Bronchial epithelial cell (primary cell): Measurements from ENCODE around the gene ZNF219. TPM values are rescaled to one million over a fixed set of nuclear protein-coding genes. Genes with fewer than 3 reads are reported as not detected.

Experiments used
- DNase-seq: peaks from one replicate; pipeline ENCODE4 v3.0.0-alpha.2; 2010; ENCODE audit warnings: low read depth
- FAIRE-seq: peaks from 2 replicates; lab custom pipeline; 2011; peaks lifted over from hg19 to GRCh38; lab: Jason Lieb, UNC
- H3K27me3 ChIP-seq: 2 replicates; pipeline ENCODE4 v1.5.1; 2011; ENCODE audit warnings: low read length; ENCODE audit not compliant: control insufficient read depth, insufficient read depth
- H3K36me3 ChIP-seq: 2 replicates; pipeline ENCODE4 v1.5.1; 2011; ENCODE audit warnings: low read length; ENCODE audit not compliant: control insufficient read depth, insufficient read depth
- H3K4me3 ChIP-seq: 2 replicates; pipeline ENCODE4 v1.5.1; 2011; ENCODE audit warnings: mild to moderate bottlenecking, low read depth, low read length, control low read depth
- total RNA-seq: library from RNA; depleted of rRNA; stranded (reverse); fragments of >200 nt; gene quantifications from 2 replicates; pipeline ENCODE4 v1.2.1, GENCODE V29; 2014
- TF ChIP-seq, protein P1 (sequence below): IDR thresholded peaks from 2 replicates; pipeline ENCODE4 v1.5.1; 2011; ENCODE audit warnings: mild to moderate bottlenecking, moderate library complexity, low read length, control low read depth, inconsistent platforms; ENCODE audit not compliant: insufficient read depth, severe bottlenecking

The ZNF219 gene
- total RNA-seq, result 7.8 and 8.2 TPM in 2 replicates

DNA sequence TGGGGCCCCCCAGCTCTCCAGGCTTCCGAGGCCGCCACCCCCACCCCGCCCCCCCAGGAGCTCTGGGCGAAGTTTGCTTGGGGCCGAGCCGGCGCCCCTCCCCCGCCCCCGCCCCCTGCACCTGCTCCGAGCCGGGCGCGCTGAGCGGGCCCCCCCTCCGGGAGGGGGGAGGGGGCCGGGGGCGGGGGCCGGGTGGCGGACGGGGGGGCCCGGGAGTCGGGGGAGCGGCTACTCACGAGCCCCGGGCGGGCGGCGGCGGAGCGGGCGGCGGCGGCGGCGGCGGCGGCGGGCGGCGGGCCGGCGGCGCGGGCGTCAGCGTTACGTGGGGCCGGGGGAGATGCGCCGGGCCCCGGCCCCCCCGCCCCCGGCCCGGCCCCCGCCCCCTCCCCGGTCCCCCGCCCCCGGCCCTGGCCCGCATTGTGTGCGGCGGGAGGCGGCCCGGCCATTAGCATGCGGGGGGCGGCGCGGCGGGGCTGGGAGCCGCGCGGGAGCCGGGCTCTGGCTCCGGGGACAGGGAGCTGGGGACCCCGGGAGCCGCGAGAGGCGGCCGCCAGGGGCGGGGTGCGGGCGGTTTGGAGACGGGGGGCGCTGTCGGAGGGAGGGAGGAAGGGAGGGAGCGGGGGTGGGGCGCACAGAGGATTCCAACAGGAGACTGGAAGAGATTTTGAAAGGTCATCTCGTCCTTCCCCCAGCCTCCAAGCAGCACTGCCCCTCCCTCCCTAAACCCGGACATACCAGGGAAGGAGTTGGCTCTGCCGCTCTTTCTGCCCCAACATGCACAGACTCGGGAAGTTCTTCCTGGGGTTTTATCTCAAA, at the start of gene ZNF219:
Gene ZNF219, minus strand, starts transcription at position 580 of the 816 bp plus-strand sequence. CDS start 5,064 bp downstream, outside the sequence.
- peak; percentile 82 for DNase-seq
- FAIRE-seq, result no peak
- H3K27me3 ChIP-seq, result no peaks in the 10 kb centered on the region
- TF ChIP-seq, protein P1, sequence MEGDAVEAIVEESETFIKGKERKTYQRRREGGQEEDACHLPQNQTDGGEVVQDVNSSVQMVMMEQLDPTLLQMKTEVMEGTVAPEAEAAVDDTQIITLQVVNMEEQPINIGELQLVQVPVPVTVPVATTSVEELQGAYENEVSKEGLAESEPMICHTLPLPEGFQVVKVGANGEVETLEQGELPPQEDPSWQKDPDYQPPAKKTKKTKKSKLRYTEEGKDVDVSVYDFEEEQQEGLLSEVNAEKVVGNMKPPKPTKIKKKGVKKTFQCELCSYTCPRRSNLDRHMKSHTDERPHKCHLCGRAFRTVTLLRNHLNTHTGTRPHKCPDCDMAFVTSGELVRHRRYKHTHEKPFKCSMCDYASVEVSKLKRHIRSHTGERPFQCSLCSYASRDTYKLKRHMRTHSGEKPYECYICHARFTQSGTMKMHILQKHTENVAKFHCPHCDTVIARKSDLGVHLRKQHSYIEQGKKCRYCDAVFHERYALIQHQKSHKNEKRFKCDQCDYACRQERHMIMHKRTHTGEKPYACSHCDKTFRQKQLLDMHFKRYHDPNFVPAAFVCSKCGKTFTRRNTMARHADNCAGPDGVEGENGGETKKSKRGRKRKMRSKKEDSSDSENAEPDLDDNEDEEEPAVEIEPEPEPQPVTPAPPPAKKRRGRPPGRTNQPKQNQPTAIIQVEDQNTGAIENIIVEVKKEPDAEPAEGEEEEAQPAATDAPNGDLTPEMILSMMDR, result peak; percentile 2
- H3K4me3 ChIP-seq, result peak within 1 kb of the TSS; percentile 50
- no peaks in the 10 kb centered on the region for H3K36me3 ChIP-seq

DNA sequence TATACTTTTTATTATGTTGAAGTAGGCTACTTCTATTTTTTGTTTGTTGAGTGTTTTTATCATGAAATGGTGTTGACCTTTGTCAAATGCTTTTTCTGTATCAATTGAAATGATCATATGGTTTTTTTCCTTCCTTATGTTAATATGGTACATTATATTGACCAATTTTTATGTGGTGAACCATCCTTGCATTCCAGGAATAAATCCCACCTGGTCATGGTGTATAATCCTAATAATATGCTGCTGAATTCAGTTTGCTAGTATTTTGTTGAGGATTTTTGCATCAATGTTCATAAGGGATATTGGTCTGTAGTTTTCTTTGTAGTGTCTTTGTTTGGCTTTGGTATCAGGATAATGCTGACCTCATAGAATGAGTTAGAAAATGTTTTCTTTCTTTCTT, 47.0 kb upstream of the ZNF219 start:
- no peak for DNase-seq
- Histone ChIP-seq H3K36me3 (no peaks in the 10 kb centered on the region), H3K27me3 (no peaks in the 10 kb centered on the region), H3K4me3 (no peak overlapping the region)
- TF ChIP-seq, protein P1, result no peak
- no peak for FAIRE-seq

DNA sequence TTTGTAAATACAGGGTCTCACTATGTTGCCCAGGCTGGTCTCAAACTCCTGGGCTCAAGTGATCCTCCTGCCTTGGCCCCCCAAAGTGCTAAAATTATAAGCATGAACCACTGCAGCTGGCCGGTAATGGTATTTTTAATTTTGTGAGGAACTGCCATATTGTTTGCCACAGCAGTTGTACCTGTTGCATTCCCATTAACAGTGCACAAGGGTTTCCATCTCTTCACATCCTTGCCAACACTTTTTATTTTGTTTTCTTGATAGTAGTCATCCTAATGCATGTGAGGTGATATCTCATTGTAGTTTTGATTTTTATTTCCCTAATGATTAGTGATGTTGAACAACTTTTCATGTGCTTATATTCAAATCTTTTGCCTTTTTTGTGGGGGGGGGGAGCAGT, 43.9 kb upstream of the ZNF219 start:
- no peaks in the 10 kb centered on the region for H3K27me3 ChIP-seq
- no peak for DNase-seq
- no peak for FAIRE-seq
- H3K36me3 ChIP-seq, result no peaks in the 10 kb centered on the region
- TF ChIP-seq, protein P1, result no peak
- H3K4me3 ChIP-seq, result no peak overlapping the region

DNA sequence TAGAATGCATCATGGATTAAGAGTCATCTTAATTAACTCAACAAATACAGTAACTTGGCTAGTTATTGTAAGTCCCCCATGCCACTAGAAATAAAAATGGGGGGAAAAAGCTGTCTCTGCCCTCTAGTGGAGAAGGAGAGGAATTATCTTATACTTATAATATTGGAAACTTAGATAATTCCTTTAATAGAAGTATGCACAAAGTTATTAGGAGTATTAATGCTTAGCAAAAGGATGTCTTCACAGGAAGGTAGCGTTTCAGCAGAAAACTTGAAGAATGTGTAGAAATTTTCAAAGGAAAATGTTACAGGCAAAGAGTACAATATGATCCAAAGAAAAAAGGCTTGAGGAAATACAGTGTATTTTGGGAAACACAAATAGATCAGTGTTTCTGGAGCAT, 37.6 kb upstream of the ZNF219 start:
- FAIRE-seq (no peak), DNase-seq (peak; percentile 13)
- no peaks in the 10 kb centered on the region for H3K27me3 ChIP-seq
- H3K4me3 ChIP-seq, result no peak overlapping the region
- H3K36me3 ChIP-seq, result no peaks in the 10 kb centered on the region
- TF ChIP-seq, protein P1, result peak; percentile 29

DNA sequence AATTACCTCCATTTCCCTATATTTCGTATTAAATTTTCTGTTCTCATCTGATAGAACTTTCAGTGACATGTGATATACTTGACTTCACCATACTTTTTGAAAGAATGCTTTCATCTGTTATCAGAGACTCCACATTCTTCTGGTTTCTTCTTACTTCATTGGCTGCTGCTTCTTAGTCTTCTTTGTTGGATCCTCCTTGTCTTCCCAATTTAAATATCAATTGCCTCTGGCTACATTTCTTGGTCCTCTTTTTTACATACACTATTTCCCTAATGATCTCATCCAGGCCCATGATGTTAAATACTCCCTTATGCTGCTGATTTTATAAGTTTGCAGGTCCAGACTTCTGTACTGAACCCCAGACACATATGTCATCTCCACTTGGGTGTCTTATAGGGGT, 35.4 kb upstream of the ZNF219 start:
- FAIRE-seq (no peak), DNase-seq (no peak)
- Histone ChIP-seq H3K27me3 (no peaks in the 10 kb centered on the region), H3K4me3 (no peak overlapping the region), H3K36me3 (no peaks in the 10 kb centered on the region)
- TF ChIP-seq, protein P1, result no peak
